Measurements from ENCODE around the gene ZSCAN5A.

The ZSCAN5A gene

DNA sequence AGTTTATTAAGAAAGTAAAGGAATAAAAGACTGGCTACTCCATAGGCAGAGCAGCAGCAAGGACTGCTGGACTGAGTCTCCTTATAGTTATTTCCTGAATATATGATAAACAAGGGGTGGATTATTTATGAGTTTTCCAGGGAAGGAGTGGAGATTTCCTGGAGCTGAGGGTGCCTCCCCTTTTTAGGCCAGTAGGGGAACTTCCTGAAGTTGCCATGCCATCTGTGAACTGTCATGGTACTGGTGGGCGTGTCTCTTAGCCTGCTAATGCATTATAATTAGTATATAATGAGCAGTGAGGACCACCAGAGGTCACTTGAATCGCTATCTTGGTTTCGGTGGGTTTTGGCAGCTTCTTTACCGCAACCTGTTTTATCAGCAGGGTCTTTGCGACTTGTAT, 13.5 kb downstream of the ZSCAN5A start:
- no peak overlapping the region for H3K4me3 ChIP-seq (ENCODE audit: low read length)
- H3K27me3 ChIP-seq (ENCODE audit: control insufficient read depth, insufficient read depth, low read length), result no peaks in the 10 kb centered on the region
- H3K4me1 ChIP-seq (ENCODE audit: control insufficient read depth, insufficient read depth, low read length), result no peaks in the 10 kb centered on the region
- WGBS (ENCODE audit: insufficient coverage, insufficient read length), result no CpG with 5 or more reads among the region's 5 CpGs
- no peak overlapping the region for H3K27ac ChIP-seq (ENCODE audit: low read length)
- no peaks in the 10 kb centered on the region for H3K36me3 ChIP-seq (ENCODE audit: control insufficient read depth, insufficient read depth, low read length)
- DNase-seq (ENCODE audit: low read depth, low spot score), result no peak
- H3K9me3 ChIP-seq (ENCODE audit: control insufficient read depth, insufficient read depth, low read length), result no peaks in the 10 kb centered on the region

DNA sequence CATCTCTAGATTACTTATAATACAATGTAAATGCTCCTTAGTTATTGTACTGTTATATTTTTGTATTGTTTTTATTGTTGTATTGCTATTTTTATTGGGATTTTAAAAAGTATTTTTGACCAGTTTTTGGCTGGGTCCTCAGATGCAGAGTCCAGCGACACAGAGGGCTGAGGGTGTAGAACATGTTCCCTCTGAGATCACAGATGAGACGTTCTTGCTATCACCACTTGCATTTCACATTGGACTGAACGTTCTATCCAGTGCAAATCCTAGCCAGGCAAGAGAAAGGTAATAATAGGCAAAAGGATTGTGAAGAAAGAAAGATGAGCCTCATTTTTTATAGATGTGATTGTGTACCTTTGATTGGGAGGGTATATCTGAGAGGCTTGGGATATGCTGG, 15.0 kb downstream of the ZSCAN5A start:
- WGBS (ENCODE audit: insufficient coverage, insufficient read length), result no CpG with 5 or more reads among the region's 3 CpGs
- Histone ChIP-seq H3K27me3 (ENCODE audit: control insufficient read depth, insufficient read depth, low read length) (no peaks in the 10 kb centered on the region), H3K9me3 (ENCODE audit: control insufficient read depth, insufficient read depth, low read length) (no peaks in the 10 kb centered on the region), H3K4me1 (ENCODE audit: control insufficient read depth, insufficient read depth, low read length) (no peaks in the 10 kb centered on the region), H3K36me3 (ENCODE audit: control insufficient read depth, insufficient read depth, low read length) (no peaks in the 10 kb centered on the region; the same call in 1 of the 2 replicates), H3K4me3 (ENCODE audit: low read length) (no peak overlapping the region), H3K27ac (ENCODE audit: low read length) (no peak overlapping the region)
- no peak for DNase-seq (ENCODE audit: low read depth, low spot score)

DNA sequence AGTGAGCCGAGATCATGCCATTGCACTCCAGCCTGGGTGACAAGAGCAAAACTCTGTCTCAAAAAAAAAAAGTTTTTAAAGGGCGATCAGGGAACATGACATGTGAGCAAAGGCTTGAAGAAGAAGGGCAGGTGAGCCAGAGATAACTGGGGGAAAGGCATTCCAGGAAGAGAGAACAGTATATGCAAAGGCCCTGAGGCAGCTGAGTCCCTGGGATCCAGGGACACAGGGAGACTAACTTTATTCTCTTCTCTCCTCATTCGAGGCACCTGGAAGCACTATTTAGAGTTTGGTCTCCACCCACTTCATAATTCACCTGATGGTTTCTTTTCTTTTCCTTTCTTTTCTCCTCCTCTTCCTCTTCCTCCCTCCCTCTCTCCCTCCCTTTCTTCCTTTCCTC, 17.6 kb downstream of the ZSCAN5A start:
- Histone ChIP-seq H3K36me3 (ENCODE audit: control insufficient read depth, insufficient read depth, low read length) (no peaks in the 10 kb centered on the region; the same call in 1 of the 2 replicates), H3K27me3 (ENCODE audit: control insufficient read depth, insufficient read depth, low read length) (no peaks in the 10 kb centered on the region), H3K27ac (ENCODE audit: low read length) (no peak overlapping the region), H3K9me3 (ENCODE audit: control insufficient read depth, insufficient read depth, low read length) (no peaks in the 10 kb centered on the region), H3K4me1 (ENCODE audit: control insufficient read depth, insufficient read depth, low read length) (no peaks in the 10 kb centered on the region), H3K4me3 (ENCODE audit: low read length) (no peak overlapping the region)
- no peak for DNase-seq (ENCODE audit: low read depth, low spot score)
- no CpG with 5 or more reads among the region's 3 CpGs for WGBS (ENCODE audit: insufficient coverage, insufficient read length)

DNA sequence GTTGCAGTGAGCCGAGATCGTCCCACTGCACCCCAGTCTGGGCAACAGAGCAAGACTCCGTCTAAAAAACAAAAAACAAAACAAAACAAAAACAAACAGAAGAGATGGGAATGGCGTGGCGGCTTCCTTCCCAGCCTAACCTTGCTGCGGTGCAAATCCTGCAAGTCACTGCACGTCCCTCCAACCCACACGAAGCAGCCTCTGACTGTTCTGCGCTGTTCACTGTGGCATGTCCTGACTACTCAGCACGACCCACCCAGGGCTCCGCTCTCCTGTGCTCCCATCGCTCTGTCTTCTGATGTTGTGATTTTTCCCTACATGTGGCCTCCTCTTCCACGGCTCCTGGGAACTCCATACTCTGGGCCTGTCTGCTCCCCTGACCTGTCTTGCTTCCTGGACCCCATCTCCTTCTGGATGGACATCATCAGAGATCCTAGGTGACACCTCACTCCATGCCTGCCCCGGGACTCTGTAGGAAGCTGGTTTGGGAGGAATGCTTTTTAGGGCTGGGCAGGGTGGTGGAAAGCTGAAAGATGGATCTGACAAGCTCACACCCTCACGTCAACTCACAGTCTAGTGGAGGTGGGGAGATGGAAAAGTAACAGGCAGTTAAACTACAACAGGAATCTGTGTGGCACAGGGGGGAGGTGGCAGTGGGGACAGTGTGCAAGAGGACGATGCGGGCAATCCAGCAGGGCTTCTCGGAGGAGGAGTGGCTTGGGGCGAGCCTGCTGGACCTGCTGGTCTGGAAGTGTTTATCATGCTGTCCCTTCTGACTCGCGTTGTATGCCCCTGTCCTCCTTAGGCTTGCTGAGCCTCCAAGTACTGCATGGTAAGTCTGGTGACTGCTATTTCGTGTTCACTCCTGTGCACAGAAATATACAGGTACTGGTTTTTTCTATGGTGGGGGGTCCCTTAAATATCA, 18.8 kb downstream of the ZSCAN5A start:
- Histone ChIP-seq H3K9me3 (ENCODE audit: control insufficient read depth, insufficient read depth, low read length) (no peaks in the 10 kb centered on the region), H3K4me3 (ENCODE audit: low read length) (no peak overlapping the region), H3K36me3 (ENCODE audit: control insufficient read depth, insufficient read depth, low read length) (no peaks in the 10 kb centered on the region; the same call in 1 of the 2 replicates), H3K27ac (ENCODE audit: low read length) (no peak overlapping the region), H3K27me3 (ENCODE audit: control insufficient read depth, insufficient read depth, low read length) (no peaks in the 10 kb centered on the region), H3K4me1 (ENCODE audit: control insufficient read depth, insufficient read depth, low read length) (no peaks in the 10 kb centered on the region)
- no CpG with 5 or more reads among the region's 22 CpGs for WGBS (ENCODE audit: insufficient coverage, insufficient read length)
- DNase-seq (ENCODE audit: low read depth, low spot score), result no peak

DNA sequence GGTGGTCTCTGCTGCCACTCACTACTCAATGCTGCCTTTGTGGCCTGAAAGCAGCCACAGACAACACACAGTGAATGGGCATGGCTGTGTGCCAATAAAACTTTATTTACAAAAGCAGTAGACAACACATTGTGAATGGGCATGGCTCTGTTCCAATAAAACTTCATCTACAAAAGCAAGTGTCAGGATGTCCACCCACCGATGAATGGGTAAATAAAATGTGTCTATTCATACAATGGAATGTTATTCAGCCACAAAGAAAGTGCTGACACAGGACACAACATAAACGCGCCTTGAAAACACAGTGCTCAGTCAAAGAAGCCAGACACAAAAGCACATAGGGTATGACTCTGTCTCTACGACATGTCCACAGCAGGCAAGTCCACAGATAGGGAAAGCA, 20.1 kb downstream of the ZSCAN5A start:
- H3K36me3 ChIP-seq (ENCODE audit: control insufficient read depth, insufficient read depth, low read length), result no peaks in the 10 kb centered on the region; the same call in 1 of the 2 replicates
- H3K27ac ChIP-seq (ENCODE audit: low read length), result no peak overlapping the region
- no peaks in the 10 kb centered on the region for H3K27me3 ChIP-seq (ENCODE audit: control insufficient read depth, insufficient read depth, low read length)
- DNase-seq (ENCODE audit: low read depth, low spot score), result no peak
- H3K9me3 ChIP-seq (ENCODE audit: control insufficient read depth, insufficient read depth, low read length), result no peaks in the 10 kb centered on the region
- H3K4me1 ChIP-seq (ENCODE audit: control insufficient read depth, insufficient read depth, low read length), result no peaks in the 10 kb centered on the region
- H3K4me3 ChIP-seq (ENCODE audit: low read length), result no peak overlapping the region
- no CpG with 5 or more reads among the region's 4 CpGs for WGBS (ENCODE audit: insufficient coverage, insufficient read length)

DNA sequence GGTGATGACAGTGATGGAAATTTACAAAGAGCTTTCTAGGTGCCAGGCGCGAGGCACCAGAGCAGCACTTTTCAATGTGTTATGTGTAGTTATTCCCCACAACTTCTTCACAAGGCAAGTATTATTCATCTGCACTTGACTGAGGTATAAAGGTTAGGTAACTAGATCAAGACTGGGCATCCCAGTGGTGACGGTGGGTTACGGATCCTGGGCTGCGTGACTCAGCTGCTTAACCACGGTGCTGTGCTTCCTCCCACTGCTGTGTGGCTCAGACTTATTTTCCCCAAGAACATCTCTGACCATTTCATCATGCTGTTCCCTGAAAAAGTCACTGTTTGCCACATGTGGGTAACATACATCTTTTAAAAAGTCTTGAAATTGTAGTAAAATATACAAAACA, 22.8 kb downstream of the ZSCAN5A start:
- Histone ChIP-seq H3K4me1 (ENCODE audit: control insufficient read depth, insufficient read depth, low read length) (no peaks in the 10 kb centered on the region), H3K4me3 (ENCODE audit: low read length) (no peak overlapping the region), H3K27ac (ENCODE audit: low read length) (no peak overlapping the region), H3K27me3 (ENCODE audit: control insufficient read depth, insufficient read depth, low read length) (no peaks in the 10 kb centered on the region), H3K9me3 (ENCODE audit: control insufficient read depth, insufficient read depth, low read length) (no peaks in the 10 kb centered on the region), H3K36me3 (ENCODE audit: control insufficient read depth, insufficient read depth, low read length) (no peaks in the 10 kb centered on the region; the same call in 1 of the 2 replicates)
- no peak for DNase-seq (ENCODE audit: low read depth, low spot score)
- WGBS (ENCODE audit: insufficient coverage, insufficient read length), result no CpG with 5 or more reads among the region's 6 CpGs

DNA sequence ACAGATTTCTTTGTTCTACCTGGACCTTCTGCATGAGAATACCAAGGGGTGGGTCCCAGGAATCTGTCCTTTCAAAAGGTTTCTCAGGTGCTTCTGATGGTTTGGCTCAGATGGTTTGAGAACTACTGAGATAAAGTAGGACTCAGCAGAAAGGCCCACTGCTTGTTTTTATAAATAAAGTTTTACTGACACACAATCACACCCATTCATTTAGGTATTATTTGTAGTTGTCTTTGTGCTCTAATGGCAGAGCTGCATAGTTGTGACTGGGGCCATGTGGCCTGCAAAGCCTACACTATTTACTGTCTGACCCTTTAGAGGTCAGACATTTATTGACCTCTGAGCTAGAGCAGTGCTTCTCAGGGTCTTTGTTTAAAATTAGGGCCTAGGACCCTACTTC, 24.5 kb downstream of the ZSCAN5A start:
- Histone ChIP-seq H3K27me3 (ENCODE audit: control insufficient read depth, insufficient read depth, low read length) (no peaks in the 10 kb centered on the region), H3K36me3 (ENCODE audit: control insufficient read depth, insufficient read depth, low read length) (no peaks in the 10 kb centered on the region), H3K4me1 (ENCODE audit: control insufficient read depth, insufficient read depth, low read length) (no peaks in the 10 kb centered on the region), H3K4me3 (ENCODE audit: low read length) (no peak overlapping the region), H3K9me3 (ENCODE audit: control insufficient read depth, insufficient read depth, low read length) (no peaks in the 10 kb centered on the region), H3K27ac (ENCODE audit: low read length) (no peak overlapping the region)
- DNase-seq (ENCODE audit: low read depth, low spot score), result no peak

DNA sequence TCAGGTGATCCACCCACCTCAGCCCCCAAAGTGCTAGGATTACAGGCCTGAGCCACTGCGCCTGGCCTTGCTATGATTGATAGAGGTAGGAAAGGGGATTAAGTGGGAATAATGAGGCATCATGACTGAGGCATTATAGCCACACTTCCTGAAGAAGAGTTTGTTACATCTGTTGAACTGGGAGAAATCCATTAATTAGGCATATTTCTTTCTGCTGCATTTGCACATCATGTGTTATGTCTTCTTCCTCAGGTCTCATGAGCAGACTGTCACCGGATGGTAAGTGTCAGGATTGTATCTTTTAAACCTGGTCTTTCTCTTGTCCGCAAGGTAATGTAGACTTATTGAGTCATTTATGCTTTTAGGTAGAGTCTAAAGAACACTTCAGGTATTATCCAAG, 29.9 kb downstream of the ZSCAN5A start:
- no peak for DNase-seq (ENCODE audit: low read depth, low spot score)
- no peaks in the 10 kb centered on the region for H3K9me3 ChIP-seq (ENCODE audit: control insufficient read depth, insufficient read depth, low read length)
- WGBS (ENCODE audit: insufficient coverage, insufficient read length), result no CpG with 5 or more reads among the region's 3 CpGs
- no peaks in the 10 kb centered on the region for H3K27me3 ChIP-seq (ENCODE audit: control insufficient read depth, insufficient read depth, low read length)
- no peak overlapping the region for H3K27ac ChIP-seq (ENCODE audit: low read length)
- H3K36me3 ChIP-seq (ENCODE audit: control insufficient read depth, insufficient read depth, low read length), result no peaks in the 10 kb centered on the region
- H3K4me3 ChIP-seq (ENCODE audit: low read length), result no peak overlapping the region
- no peaks in the 10 kb centered on the region for H3K4me1 ChIP-seq (ENCODE audit: control insufficient read depth, insufficient read depth, low read length)

DNA sequence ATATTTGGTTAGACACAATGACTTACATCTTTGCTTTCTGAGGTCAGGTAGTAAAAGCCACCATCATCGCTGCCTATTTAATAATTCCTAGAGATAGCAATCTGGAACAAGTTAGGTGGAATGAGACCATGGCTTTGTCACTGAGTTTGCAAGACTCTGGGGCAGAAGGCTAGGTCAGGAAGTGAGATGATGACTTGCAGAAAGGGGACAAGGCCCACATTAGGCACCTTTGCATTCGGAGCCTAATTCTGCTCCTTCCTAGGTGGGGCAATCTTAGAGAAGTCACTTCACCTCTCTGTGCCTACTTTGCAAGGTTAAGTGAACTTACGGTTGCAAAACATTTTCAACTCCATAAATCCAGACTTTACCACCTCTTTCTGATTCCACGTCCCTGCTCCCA, 31.8 kb downstream of the ZSCAN5A start:
- Histone ChIP-seq H3K9me3 (ENCODE audit: control insufficient read depth, insufficient read depth, low read length) (no peaks in the 10 kb centered on the region), H3K4me3 (ENCODE audit: low read length) (no peak overlapping the region), H3K27me3 (ENCODE audit: control insufficient read depth, insufficient read depth, low read length) (no peaks in the 10 kb centered on the region), H3K36me3 (ENCODE audit: control insufficient read depth, insufficient read depth, low read length) (no peaks in the 10 kb centered on the region), H3K27ac (ENCODE audit: low read length) (no peak overlapping the region), H3K4me1 (ENCODE audit: control insufficient read depth, insufficient read depth, low read length) (no peaks in the 10 kb centered on the region)
- no peak for DNase-seq (ENCODE audit: low read depth, low spot score)
- WGBS (ENCODE audit: insufficient coverage, insufficient read length), result no CpG with 5 or more reads among the region's 4 CpGs

DNA sequence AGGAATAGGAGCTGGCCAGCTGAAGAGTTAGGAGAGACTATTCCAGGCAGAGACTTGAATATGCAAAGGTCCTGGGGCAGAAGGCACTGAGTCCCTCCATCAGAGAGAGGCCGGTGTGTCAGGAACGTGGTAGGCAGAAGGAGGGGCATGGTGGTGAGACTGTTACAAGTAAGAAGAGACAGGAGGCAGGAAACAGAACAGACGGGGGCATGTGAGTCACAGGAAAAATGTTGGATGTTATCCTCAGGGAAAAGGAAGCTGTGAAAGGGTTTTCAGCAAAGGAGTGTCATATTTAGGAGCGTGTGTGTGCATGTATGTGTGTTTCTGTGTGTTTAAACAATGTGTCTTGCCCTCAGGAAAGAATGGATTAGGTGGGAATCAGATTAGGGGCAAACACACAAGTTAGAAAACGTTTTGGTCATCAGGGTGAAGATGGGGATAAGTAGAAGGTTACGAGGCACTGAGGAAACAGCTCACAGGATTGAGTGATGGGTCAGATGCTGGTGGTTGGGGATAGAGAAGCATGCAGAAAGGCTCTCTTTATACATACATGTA, 41.0 kb downstream of the ZSCAN5A start:
- DNase-seq (ENCODE audit: low read depth, low spot score), result no peak
- no CpG with 5 or more reads among the region's 6 CpGs for WGBS (ENCODE audit: insufficient coverage, insufficient read length)

More for the DNA sequence above, 41.0 kb downstream of the ZSCAN5A start:
- H3K27ac ChIP-seq (ENCODE audit: low read length), result no peak overlapping the region
- H3K4me1 ChIP-seq (ENCODE audit: control insufficient read depth, insufficient read depth, low read length), result no peaks in the 10 kb centered on the region
- H3K4me3 ChIP-seq (ENCODE audit: low read length), result no peak overlapping the region
- no peaks in the 10 kb centered on the region for H3K27me3 ChIP-seq (ENCODE audit: control insufficient read depth, insufficient read depth, low read length)
- H3K9me3 ChIP-seq (ENCODE audit: control insufficient read depth, insufficient read depth, low read length), result no peaks in the 10 kb centered on the region
- H3K36me3 ChIP-seq (ENCODE audit: control insufficient read depth, insufficient read depth, low read length), result no peaks in the 10 kb centered on the region
